Endothelial cell of umbilical vein (primary cell): ENCODE measurements around the gene PAX2.

ENCODE experiments used
- POLR2A ChIP-seq: IDR thresholded peaks from 2 replicates; pipeline ENCODE4 v1.6.1; 2012; ENCODE audit warnings: low read depth, mild to moderate bottlenecking, control low read depth, low read length
- POLR2AphosphoS5 ChIP-seq: IDR thresholded peaks from 2 replicates; pipeline ENCODE4 v1.6.1; 2012; ENCODE audit warnings: low read depth, mild to moderate bottlenecking, control low read depth, low read length, moderate library complexity; ENCODE audit not compliant: insufficient read depth
- TF ChIP-seq, protein P1 (sequence below), 2 donors: IDR thresholded peaks; 1 replicate in 1 of 2; 2 replicates in 1 of 2; pipeline ENCODE4 v1.5.1; 2011; ENCODE audit warnings: low read length in 2 of 2, mild to moderate bottlenecking in 2 of 2, moderate library complexity in 2 of 2, control low read depth in 1 of 2, inconsistent platforms in 1 of 2, low read depth in 1 of 2; ENCODE audit not compliant: insufficient read depth in 1 of 2; ENCODE audit errors: extremely low read depth in 1 of 2

DNA sequence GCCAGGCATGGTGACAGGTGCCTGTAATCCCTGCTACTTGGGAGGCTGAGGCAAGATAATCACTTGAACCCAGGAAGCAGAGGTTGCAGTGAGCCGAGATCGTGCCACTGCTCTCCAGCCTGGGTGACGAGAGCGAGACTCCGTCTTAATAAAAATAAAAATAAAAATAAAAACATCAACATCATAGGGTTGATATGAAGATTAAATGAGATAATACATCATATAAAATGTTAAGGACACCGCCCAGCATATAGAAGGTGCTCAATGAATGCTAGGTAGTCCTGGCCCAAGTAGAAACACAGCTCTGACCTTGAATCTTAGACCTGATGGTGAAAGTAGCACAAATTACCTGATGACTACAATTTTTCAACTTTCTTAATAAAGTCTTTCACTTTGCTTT lies 74.0 kb downstream of the PAX2 start:
- TF ChIP-seq, protein P1, sequence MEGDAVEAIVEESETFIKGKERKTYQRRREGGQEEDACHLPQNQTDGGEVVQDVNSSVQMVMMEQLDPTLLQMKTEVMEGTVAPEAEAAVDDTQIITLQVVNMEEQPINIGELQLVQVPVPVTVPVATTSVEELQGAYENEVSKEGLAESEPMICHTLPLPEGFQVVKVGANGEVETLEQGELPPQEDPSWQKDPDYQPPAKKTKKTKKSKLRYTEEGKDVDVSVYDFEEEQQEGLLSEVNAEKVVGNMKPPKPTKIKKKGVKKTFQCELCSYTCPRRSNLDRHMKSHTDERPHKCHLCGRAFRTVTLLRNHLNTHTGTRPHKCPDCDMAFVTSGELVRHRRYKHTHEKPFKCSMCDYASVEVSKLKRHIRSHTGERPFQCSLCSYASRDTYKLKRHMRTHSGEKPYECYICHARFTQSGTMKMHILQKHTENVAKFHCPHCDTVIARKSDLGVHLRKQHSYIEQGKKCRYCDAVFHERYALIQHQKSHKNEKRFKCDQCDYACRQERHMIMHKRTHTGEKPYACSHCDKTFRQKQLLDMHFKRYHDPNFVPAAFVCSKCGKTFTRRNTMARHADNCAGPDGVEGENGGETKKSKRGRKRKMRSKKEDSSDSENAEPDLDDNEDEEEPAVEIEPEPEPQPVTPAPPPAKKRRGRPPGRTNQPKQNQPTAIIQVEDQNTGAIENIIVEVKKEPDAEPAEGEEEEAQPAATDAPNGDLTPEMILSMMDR (IDR thresholded peaks at IDR 0.05; ENCODE audit: extremely low read depth in 1 of 2, insufficient read depth in 1 of 2, low read depth in 1 of 2, low read length in 2 of 2): no peak
- TF ChIP-seq POLR2AphosphoS5 (no peak), POLR2A (no peak)
